Activated CD4-positive, alpha-beta memory T cell treated with anti-CD3 and anti-CD28 coated beads for 36 hours (primary cell): Measurements from ENCODE around the gene KIF26B. TPM values are rescaled to one million over a fixed set of nuclear protein-coding genes. Genes with fewer than 3 reads are reported as not detected.

Source experiments
- CTCF ChIA-PET: fragments of 350-600 bp; sonication (Branson Sonifier 250); formaldehyde crosslinking; loops from one replicate; lab custom pipeline; 2021; ENCODE audit warnings: antibody characterized with exemption, inconsistent platforms; lab: Charles Lee
- POLR2A ChIA-PET: fragments of 350-600 bp; sonication (Branson Sonifier 250); formaldehyde crosslinking; loops from one replicate; lab custom pipeline; 2021; ENCODE audit warnings: antibody characterized with exemption; lab: Charles Lee
- DNase-seq: peaks from one replicate; pipeline ENCODE4 v3.0.0-alpha.2; 2020
- H3K27ac Mint-ChIP-seq: one replicate; pipeline ENCODE4 v1.8.0; 2021; ENCODE audit warnings: mixed read lengths
- H3K27me3 Mint-ChIP-seq: one replicate; pipeline ENCODE4 v1.8.0; 2021; ENCODE audit warnings: mixed read lengths
- H3K36me3 Mint-ChIP-seq: one replicate; pipeline ENCODE4 v1.8.0; 2021; ENCODE audit warnings: mixed read lengths
- H3K4me1 Mint-ChIP-seq: one replicate; pipeline ENCODE4 v1.8.0; 2021; ENCODE audit warnings: low read depth, mixed read lengths
- H3K4me3 Mint-ChIP-seq: one replicate; pipeline ENCODE4 v1.8.0; 2021; ENCODE audit warnings: mild to moderate bottlenecking, mixed read lengths
- H3K9me3 Mint-ChIP-seq: one replicate; pipeline ENCODE4 v1.8.0; 2021; ENCODE audit warnings: mixed read lengths
- intact Hi-C: fragments of 100-400 bp; cut with micrococcal nuclease; formaldehyde crosslinking; loops from one replicate; pipeline ENCODE4 v1.15.1; 2023
- total RNA-seq, 2 experiments: library from RNA; stranded (reverse); gene quantifications; one replicate each; pipeline ENCODE4 v1.2.3, GENCODE V29; 2021

Gene KIF26B
- total RNA-seq, 2 experiments from 2014 or later, result not detected

DNA sequence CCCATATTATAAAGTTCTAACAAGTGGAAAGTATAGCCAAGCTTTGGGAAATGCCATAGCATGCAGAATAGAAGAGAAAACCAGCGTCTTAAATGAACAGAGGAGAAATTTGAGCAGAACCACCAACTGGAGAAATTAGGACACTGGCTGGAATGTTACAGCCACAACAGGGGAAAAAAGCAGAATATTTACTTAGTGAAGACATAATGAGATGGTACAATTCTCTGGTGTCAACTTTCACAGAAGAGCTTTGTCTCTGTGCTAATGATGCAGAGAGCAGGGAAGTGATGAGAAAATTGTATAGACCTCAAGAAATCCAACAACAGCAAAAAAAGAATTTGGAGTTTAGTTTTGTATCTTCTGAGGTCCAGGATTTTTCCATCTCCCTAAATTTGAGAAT, 249.7 kb downstream of the KIF26B start:
- no peak overlapping the region for H3K27ac Mint-ChIP-seq

DNA sequence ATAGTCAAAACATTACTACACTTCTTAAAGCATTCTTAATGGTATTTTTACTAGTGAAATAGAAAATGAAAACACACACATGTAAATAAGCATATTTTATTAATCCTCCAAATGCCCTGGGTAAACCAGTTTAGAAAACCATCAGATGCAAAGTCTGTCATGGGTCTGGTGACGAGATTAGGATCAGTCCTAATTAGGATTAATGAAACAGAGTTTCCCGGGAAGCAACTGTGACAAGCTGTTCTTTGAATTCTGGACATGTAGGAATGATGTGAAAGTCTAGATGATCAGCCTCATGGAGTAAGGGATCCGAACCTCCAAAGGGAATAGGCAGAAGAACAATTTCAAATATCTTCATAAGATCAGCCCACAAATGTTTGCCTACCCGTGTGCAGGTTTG, 250.2 kb downstream of the KIF26B start:
- intact Hi-C loops, result no loop called here
- no peak for DNase-seq
- no peaks in the 10 kb centered on the region for H3K4me1 Mint-ChIP-seq
- POLR2A ChIA-PET, result no interaction called here
- H3K36me3 Mint-ChIP-seq, result no peaks in the 10 kb centered on the region
- no peaks in the 10 kb centered on the region for H3K9me3 Mint-ChIP-seq
- H3K4me3 Mint-ChIP-seq, result no peak overlapping the region
- H3K27me3 Mint-ChIP-seq, result no peaks in the 10 kb centered on the region
- CTCF ChIA-PET, result no interaction called here
- H3K27ac Mint-ChIP-seq, result no peak overlapping the region

More for the DNA sequence above, 249.7 kb downstream of the KIF26B start:
- POLR2A ChIA-PET, result no interaction called here
- DNase-seq, result no peak
- H3K4me3 Mint-ChIP-seq, result no peak overlapping the region
- no peaks in the 10 kb centered on the region for H3K9me3 Mint-ChIP-seq
- CTCF ChIA-PET, result no interaction called here
- no peaks in the 10 kb centered on the region for H3K27me3 Mint-ChIP-seq
- intact Hi-C loops, result no loop called here
- no peaks in the 10 kb centered on the region for H3K4me1 Mint-ChIP-seq
- no peaks in the 10 kb centered on the region for H3K36me3 Mint-ChIP-seq

DNA sequence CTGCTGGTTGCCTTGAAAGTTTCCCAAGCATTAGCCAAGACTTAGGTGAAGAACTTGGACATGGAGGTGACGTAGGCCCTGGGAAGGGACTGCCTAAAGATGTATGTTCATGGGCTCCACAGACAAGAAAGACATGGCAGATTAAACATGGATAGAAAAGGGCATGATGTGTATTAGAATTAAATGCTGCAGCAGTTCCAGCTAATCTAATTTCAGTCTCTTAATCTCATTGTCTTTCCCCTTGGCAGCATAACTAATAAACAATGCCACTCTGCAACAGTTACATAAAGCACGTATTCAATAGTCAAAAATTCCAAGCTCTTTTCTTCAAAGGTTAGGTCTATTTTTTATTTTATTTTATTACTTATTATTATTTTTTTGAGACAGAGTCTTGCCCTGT, 251.6 kb downstream of the KIF26B start:
- POLR2A ChIA-PET, result no interaction called here
- Mint-ChIP-seq H3K27ac (no peak overlapping the region), H3K27me3 (no peaks in the 10 kb centered on the region), H3K4me3 (no peak overlapping the region), H3K36me3 (no peaks in the 10 kb centered on the region), H3K9me3 (no peaks in the 10 kb centered on the region), H3K4me1 (no peaks in the 10 kb centered on the region)
- no peak for DNase-seq
- intact Hi-C loops, result no loop called here
- CTCF ChIA-PET, result no interaction called here

DNA sequence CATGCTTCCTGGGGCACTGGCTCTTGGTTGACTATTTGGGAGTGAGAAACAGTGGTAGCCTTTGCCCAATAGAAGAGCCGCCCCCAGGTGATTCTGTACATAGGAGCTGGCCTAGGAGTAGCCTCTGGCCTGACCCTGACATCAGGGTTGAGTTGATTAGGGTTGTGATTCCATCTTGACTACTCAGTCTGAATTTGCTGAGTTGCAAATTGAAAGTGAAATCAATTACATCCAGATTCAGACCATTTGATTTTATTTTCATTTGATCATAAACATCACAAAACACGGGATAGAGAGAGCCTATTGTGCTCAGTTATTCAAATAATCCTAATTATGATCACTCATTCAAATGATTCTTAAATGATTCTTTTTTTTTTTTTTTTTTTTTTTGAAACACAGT, 253.2 kb downstream of the KIF26B start:
- CTCF ChIA-PET, result no interaction called here
- POLR2A ChIA-PET, result no interaction called here

DNA sequence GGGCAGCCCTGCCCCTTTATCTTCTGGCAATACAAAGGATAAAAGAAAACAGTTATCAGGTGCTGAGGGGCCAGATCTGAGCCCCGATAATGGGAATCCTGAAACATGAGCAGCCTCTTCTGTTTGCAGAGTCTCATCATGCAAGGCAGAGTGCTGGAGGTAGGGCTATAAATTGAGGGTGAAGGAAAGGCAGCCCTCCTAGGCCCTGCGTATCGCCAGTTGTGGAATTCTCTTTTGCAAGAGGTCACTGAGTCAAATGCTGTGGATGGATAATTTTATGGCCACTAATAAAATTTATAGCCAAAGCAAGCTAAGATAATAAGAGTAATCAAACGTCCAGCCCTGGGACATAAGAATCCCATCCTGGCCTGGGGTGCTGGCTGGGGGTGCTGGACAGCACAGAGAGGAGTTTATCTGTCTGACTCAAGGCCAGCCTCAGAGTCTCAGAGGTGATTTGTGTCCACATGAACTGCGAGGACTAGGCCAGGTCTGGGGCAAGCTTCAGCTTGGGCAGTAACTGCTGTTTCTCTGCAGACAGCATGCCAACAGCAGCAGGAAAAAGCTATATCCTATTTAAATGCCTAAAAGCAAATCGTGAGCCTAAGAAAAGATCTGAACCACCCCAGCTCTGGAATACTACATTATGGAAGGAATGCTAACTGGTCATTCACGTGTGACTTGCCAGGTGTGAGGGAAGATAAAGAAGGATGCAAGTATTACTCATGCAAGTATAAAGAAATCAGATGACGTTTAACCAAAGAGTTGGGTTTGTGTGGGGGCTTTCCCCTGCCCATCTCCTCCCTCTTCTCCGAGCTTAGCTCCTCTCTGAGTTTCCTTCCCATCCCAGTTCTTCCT, 254.8 kb downstream of the KIF26B start:
- no peaks in the 10 kb centered on the region for H3K36me3 Mint-ChIP-seq
- intact Hi-C loops, result no loop called here
- H3K27me3 Mint-ChIP-seq, result no peaks in the 10 kb centered on the region
- ChIA-PET CTCF (no interaction called here), POLR2A (no interaction called here)
- no peak overlapping the region for H3K4me3 Mint-ChIP-seq
- DNase-seq, result no peak
- H3K4me1 Mint-ChIP-seq, result no peaks in the 10 kb centered on the region
- no peaks in the 10 kb centered on the region for H3K9me3 Mint-ChIP-seq
- no peak overlapping the region for H3K27ac Mint-ChIP-seq

More for the DNA sequence above, 253.2 kb downstream of the KIF26B start:
- no peak for DNase-seq
- Mint-ChIP-seq H3K4me1 (no peaks in the 10 kb centered on the region), H3K27me3 (no peaks in the 10 kb centered on the region), H3K9me3 (no peaks in the 10 kb centered on the region), H3K27ac (no peak overlapping the region), H3K36me3 (no peaks in the 10 kb centered on the region), H3K4me3 (no peak overlapping the region)
- intact Hi-C loops, result no loop called here

DNA sequence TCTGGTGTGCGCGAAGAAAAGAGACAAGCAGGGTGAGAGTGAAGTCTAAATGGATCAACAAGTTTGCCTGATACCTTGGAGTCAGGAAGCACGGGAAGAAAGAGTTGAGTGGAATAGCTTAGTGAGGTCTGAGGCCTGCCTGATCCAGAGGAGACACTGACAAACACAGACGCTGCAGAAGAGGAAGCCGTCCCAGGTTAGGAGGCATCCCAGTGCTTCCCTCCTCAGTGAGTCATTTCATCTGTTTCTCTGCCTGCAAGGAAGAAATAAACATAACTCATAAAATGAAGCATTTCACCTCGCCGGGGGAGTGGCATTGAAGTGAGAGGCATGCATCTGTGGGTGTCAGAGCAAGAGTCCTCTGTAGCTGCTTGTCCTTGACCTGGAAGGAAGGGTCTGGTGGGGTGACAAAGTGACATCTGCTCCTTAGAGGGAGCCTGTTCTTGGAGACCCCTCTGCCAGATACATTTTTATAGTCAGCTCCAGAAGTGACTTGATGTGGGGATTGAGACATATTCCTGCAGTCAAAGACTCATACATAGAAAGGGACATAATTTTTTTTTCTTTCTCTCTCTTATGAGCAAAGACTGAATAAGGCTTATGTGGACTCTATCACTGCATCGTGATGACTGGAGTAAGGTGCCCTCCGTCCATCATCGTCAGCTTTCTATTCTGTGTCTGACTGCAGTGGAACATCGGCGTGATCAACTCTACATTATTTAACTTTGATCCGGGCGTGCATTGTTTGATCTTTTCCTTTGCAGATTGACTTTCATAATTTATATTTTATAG, 256.7 kb downstream of the KIF26B start:
- CTCF ChIA-PET, result no interaction called here
- Mint-ChIP-seq H3K27me3 (no peaks in the 10 kb centered on the region), H3K4me1 (no peaks in the 10 kb centered on the region), H3K9me3 (no peaks in the 10 kb centered on the region), H3K4me3 (no peak overlapping the region), H3K27ac (no peak overlapping the region), H3K36me3 (no peaks in the 10 kb centered on the region)
- intact Hi-C loops, result no loop called here
- no peak for DNase-seq
- POLR2A ChIA-PET, result no interaction called here

DNA sequence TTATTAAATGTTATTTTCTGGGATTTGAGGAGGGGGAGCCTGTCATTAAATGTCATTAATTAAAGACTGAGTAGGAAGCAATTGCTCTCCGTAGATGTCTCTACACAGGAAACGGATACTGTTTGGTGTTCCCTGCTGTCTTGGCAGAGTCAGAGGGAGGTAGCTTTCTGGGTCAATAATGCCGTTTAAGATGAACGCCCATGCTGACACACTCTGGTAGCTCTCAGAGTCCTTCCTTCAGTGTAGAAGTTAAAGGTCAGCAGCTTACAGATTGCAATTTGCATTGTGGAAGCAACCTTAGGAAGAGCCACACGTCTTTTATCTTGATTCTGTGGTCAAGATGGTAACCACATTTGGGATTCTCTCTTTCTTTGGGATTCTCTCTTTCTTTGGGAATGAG, 257.5 kb downstream of the KIF26B start:
- Mint-ChIP-seq H3K9me3 (no peaks in the 10 kb centered on the region), H3K4me3 (no peak overlapping the region), H3K27me3 (no peaks in the 10 kb centered on the region), H3K27ac (no peak overlapping the region), H3K36me3 (no peaks in the 10 kb centered on the region), H3K4me1 (no peaks in the 10 kb centered on the region)
- ChIA-PET POLR2A (no interaction called here), CTCF (no interaction called here)
- DNase-seq, result no peak
- intact Hi-C loops, result no loop called here

DNA sequence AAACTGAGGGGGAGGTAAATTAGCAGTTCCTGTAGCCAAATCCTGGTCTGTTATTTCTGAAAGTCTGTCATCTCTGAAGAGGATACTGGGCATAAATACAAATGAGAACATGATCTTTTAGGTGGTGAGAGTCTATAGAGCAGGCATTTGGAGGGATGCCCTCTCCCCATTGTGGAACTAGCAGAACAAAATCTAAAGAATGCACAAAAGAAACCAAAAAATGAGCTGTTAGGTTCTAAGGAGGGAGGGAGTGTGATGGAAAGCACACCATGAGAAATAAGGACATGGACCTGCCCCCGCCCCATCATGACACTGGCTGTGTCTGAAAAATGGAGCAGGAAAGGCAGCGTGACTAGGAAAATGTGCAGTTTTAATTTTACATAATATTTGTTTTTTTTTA, 262.0 kb downstream of the KIF26B start:
- DNase-seq, result no peak
- intact Hi-C loops, result no loop called here
- Mint-ChIP-seq H3K4me3 (no peak overlapping the region), H3K36me3 (no peaks in the 10 kb centered on the region), H3K9me3 (no peaks in the 10 kb centered on the region), H3K27me3 (no peaks in the 10 kb centered on the region), H3K4me1 (no peaks in the 10 kb centered on the region), H3K27ac (no peak overlapping the region)
- CTCF ChIA-PET, result no interaction called here
- POLR2A ChIA-PET, result no interaction called here

DNA sequence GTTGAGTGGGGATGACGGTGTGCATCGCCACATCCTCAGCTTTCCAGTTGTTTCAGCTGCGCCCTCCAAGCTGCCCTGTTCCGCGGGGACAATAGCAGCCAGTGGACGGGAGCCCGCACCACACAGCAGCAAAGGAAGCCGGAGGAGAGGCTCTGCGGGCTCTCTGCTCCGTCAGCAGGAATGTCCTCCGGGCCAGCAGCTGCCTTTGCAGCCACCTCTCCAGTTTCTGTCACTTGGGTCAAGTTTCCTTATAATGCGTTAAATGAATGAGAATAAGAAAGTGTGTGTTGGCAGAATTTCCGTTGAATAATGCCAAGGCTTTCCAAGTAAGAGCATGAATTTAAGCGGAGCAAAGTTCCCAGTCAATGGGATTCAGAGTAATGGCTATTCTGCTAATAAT, 263.3 kb downstream of the KIF26B start:
- ChIA-PET POLR2A (no interaction called here), CTCF (no interaction called here)
- intact Hi-C loops, result no loop called here
- DNase-seq, result no peak
- no peak overlapping the region for H3K27ac Mint-ChIP-seq
- H3K4me1 Mint-ChIP-seq, result no peaks in the 10 kb centered on the region
- H3K27me3 Mint-ChIP-seq, result no peaks in the 10 kb centered on the region
- no peaks in the 10 kb centered on the region for H3K9me3 Mint-ChIP-seq
- no peak overlapping the region for H3K4me3 Mint-ChIP-seq
- H3K36me3 Mint-ChIP-seq, result no peaks in the 10 kb centered on the region

DNA sequence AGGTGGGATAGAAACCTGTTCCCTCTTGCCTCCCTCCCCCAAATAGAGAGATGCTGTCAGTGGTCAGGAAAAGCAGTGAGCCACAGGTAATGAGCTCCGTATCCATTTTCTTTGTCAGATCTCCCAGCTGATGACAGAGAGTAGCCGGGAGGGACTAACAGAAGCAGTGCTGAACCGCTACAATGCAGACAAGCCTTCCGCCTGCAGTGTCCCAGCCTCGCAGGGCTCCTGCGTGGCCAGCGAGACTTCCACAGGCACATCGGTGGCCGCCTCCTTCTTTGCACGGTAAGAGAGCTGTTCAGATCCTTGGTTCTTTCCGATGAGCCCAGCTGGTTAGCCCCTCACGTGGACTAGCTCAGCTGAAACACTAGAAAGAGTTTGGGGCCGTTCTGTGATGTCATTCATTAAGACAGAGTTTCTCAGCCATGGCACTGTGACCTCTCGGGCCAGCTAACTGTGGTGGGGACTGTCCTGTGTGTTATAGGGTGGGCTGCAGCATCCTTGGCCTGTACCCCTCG, 264.7 kb downstream of the KIF26B start:
- intact Hi-C loops, result no loop called here
- no peak overlapping the region for H3K4me3 Mint-ChIP-seq
- CTCF ChIA-PET, result no interaction called here

DNA sequence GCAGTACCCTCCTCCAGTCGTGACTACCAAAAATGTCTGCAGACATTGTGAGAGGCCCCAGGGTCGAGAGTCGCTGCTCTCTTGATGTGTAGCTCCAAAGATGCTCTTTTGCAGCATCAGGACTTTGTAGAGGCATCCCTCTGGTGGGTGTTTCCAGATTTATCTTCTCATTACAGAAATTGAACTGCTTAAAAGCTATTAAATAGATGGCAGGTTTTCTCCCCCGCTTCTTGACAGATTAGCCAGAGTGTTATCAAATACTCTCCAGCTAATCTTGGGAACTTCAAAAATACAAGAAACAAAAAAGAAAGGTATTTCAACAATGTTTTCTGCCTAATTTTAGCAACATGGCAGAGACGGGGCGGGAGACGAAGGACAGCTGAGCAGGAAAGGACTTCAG, 265.2 kb downstream of the KIF26B start:
- Mint-ChIP-seq H3K36me3 (no peaks in the 10 kb centered on the region), H3K27ac (no peak overlapping the region), H3K4me3 (no peak overlapping the region), H3K4me1 (no peaks in the 10 kb centered on the region), H3K9me3 (no peaks in the 10 kb centered on the region), H3K27me3 (no peaks in the 10 kb centered on the region)
- POLR2A ChIA-PET, result no interaction called here
- CTCF ChIA-PET, result no interaction called here
- no peak for DNase-seq
- intact Hi-C loops, result no loop called here

More for the DNA sequence above, 264.7 kb downstream of the KIF26B start:
- no peaks in the 10 kb centered on the region for H3K4me1 Mint-ChIP-seq
- no peak for DNase-seq
- H3K36me3 Mint-ChIP-seq, result no peaks in the 10 kb centered on the region
- H3K27me3 Mint-ChIP-seq, result no peaks in the 10 kb centered on the region
- H3K9me3 Mint-ChIP-seq, result no peaks in the 10 kb centered on the region
- H3K27ac Mint-ChIP-seq, result no peak overlapping the region
- POLR2A ChIA-PET, result no interaction called here

DNA sequence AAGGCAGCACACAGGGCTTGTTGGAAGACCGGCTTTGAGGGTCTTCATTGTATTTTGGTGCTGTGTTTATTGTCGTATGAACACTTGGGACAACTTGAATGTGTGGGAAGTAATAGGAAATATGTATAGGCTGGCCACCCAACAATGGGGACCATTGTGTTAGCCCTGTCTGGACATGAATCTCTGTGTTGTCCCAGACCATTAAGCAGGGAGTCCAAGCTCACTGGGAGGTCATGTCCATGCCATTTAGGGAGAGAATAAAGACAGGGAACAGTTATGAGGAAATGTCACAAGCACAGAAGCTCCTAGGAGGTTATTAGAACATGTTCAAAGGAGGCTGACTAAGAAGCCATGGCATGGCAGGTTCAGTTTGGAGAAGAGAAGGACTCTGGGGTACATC, 266.1 kb downstream of the KIF26B start:
- H3K27me3 Mint-ChIP-seq, result no peaks in the 10 kb centered on the region

More for the DNA sequence above, 266.1 kb downstream of the KIF26B start:
- H3K9me3 Mint-ChIP-seq, result no peaks in the 10 kb centered on the region
- ChIA-PET POLR2A (no interaction called here), CTCF (no interaction called here)
- H3K4me1 Mint-ChIP-seq, result no peaks in the 10 kb centered on the region
- DNase-seq, result no peak
- intact Hi-C loops, result no loop called here
- H3K4me3 Mint-ChIP-seq, result no peak overlapping the region
- no peaks in the 10 kb centered on the region for H3K36me3 Mint-ChIP-seq
- H3K27ac Mint-ChIP-seq, result no peak overlapping the region
